GM21619 (cell line): ENCODE results near the gene SMAD7.
A peak's percentile ranks its signal among the peaks of the same experiment; 100 is the strongest.

Experiments
- ATAC-seq: cut with Tn5 transposase; IDR thresholded peaks from one replicate; pipeline ENCODE4 v1.9.1; 2021; ENCODE audit not compliant: unreplicated experiment

The SMAD7 gene

DNA sequence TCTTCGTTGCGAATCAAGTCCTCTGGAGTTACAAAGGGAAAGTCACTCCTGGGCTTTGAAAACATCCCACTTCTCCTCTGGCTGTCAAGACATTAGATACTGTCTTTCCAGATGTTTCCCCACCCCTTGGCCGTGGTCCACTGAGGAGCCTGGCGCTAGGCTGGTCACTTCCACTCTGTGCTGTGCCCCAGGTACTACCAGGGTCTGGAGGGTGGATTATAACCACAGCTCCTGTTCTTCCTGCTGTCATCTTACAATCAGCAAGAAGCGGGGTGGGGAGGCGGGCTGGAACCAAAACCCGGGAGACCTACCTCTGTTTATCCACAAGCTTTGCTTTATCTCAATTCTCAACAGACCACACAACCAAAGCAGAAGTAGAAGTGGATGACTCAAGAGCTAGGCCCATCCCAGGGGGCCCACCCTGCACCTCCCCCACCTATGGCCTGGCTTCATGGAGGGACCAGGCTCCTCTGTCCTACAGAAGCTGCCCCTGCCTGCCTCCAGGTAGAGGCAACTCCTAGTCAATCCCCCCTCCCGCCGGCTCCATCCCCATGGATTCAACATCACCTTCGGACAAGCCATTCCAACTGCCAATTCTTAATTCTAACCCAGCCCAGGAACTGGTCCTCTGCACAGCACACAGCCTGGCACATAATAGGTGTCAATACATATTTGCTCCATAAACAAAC, 17.8 kb downstream of the SMAD7 start:
- ATAC-seq: no peak

DNA sequence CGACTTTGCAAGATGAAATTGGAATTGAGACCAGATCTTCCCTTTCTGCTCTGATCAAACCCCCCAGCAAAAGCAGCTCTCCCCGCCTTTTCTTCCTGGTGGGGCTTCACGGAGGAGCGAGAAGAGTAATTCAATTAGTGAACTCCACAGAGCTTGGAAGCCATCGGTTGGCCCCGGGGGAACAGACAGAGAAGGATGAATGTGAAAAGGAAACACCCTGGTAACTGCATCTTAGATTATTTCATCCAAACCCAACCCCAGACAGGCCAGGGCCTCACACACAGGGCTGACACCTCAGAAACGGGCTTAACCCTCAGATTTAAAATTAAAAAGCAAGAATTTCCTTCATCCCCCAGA, 18.3 kb downstream of the SMAD7 start:
- ATAC-seq: no peak

DNA sequence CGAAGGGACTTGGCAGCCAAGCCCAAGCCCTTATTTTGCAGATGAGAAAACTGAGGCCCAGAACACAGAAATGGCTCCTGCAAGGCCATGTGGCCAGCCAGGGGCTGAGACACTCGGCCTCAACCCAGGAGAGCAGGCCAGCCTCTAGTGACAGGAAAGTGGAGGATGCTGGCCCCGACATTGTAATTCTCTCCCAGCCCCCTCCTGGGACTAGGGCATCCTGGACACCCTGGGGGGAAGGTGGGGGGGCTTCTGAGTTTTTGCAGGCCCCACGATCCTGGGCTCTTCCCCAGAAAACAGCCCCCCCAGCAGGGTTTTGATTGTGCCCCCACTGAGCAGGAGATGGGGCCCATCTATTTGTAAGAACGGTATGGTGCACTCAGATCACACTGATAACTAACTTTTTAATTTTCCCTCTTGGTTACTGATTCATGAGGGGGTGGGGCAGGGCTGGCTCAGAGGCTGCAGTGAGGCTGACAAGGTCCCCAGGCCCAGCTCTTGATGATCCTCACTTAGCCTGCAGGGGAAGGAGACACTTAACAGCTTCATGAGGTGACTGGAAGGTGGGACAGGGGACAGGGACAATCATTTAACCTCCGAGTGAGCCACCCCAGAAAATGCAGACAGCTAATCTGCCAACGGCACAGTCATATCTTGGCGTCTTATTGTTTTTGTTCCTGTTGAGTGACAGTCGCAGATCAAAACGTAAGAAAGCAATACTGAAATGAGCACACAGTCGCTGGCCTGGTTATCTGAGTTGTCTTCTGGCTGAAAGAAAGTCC, 18.9 kb downstream of the SMAD7 start:
- peak; percentile 32 for ATAC-seq

DNA sequence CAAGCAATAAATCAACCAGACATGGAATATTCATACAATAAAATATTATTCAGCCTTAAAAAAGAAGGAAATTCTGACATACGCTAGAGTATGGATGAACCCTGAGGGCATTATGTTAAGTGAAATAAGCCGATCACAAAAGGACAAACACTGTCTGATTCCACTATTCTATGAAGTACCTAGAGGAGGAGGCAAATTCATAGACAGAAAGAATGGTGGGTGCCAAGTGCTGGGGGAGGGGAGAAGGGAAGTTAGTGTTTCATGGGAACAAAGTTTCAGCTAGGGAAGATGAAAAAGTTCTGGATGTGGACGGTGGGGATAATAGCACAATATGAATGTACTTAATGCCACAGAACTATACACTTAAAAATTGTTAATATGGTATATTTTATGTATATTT, 19.8 kb downstream of the SMAD7 start:
- ATAC-seq: no peak

DNA sequence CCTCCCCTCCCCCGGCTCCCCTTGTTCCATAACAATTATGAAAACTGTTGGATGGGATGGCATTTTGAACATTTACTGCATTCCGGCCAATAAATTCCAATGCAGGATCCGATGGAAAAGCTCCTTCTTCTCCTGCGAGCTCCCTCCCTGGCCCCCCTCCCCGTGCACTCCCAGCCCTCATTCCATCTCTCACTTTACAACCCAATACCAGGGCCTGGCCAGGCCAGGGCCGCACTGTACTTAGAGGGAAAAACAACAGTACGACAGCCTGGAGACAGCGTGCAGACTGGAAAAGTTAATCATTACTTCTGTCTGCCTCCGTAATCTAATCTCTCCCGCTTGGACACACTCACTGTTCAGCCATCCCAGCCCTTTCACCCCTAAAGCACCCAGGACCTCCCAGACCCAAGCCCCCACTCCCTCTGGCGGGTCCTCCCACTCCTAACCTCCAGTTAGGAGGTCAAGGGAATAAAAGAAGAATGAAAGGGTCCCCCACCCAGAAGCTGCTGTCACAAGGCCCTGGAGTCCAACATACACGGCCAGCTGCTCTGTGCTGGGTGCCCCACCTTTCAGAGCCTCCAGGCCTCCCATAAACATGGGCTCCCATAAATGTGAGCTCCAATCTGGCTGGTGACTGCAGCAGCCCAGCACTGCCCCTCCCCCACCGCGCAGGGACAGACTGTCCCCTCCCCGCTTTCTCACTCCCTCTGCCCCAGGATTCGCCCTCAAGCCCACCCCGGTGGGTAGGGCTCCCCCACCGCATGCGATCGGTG, 20.6 kb downstream of the SMAD7 start:
- ATAC-seq: no peak

DNA sequence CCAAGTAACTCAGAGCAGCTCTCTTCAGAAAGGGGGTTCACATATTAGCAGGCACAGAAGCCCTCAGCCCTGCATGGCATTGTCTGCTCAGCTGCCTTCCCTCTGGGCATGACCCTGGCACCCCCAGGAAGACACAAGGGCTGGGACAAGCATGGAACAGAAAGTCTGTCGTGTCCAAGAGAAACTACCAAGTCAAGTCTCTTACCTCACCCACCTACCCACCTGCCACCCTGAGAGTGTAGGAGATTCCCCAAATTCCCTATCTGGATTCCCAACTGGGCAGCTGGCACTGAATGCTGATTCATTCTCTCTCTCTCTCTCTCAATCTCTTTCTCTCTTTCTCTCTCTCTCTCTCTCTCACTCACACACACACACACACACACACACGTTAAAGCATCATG, 21.6 kb downstream of the SMAD7 start:
- no peak for ATAC-seq

DNA sequence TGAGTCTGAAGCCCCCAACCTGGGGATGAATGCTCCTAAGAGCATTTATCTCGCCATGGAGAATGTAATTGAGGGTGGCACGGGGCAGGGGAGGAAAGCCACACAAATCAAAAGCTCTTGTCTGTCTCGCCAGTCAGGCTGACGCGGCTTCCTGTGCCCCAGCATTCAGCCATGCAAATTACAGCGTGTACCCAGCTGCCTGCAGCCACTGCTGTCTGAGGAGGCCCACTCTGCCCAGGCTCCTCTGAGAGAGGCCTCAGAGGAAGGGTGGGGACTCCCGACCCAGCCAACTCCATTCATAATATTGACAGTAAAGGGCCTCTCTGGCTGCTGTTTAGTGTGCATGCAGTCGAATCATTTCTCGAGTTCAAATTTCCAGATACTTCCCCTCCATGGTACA, 22.0 kb downstream of the SMAD7 start:
- peak; percentile 76 for ATAC-seq

DNA sequence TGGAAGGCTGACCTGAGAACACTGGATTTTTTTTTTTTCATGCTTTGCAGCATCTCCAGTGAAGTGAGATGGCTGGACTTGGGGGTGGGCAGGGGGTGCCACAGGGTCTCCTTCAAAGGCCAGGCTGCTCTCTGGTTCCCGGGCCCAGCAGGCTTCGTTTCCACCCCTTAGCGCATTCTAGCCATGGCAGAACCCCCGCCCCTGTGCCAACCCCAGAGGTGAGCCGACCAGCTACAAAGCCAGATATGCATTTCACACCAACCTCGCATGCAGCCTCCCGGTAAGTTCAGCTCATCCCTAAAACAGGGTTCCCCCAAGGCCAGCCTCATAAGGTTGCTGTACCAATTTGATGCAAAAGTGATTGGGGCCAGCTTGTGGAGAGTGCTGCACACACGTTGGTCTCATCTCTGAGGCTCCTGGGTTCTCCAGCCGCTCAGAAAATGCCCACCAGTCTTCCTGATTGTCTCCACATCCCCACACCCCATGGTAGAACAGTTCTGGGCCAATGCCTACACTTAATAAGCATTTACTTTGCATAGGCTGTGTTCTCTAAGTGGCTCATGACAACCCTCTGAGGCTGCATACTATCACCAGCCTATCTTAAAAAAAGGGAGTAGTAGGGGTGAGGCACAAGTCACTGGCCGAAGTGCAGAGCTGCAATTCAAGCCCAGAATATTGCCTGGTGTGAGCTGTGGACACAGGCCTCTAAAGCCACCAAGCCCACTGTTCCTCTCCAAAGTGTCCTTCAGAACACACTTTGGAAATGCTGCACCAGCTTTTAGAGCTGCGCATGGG, 23.3 kb downstream of the SMAD7 start:
- no peak for ATAC-seq

DNA sequence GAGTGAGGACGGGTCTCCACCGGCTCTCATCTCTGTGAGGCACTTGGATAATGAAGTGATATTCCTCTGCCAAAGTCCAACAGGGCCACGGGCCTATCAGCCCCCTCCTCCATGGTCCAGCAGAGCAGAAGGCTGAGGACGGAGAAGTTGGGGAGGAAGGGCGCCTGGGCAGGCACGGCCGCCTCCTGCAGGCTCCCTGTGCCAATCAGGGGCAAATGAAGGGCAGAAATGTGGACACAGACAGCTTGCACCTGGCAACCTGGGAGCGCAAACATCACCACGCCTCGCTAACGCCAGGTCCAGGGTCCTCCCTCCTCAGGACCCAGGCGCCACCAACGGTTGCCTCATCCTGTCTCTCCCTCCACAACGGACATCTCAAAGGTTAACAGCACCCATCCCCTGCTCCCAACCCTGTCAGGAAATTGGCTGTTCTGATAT, 24.3 kb downstream of the SMAD7 start:
- no peak for ATAC-seq

DNA sequence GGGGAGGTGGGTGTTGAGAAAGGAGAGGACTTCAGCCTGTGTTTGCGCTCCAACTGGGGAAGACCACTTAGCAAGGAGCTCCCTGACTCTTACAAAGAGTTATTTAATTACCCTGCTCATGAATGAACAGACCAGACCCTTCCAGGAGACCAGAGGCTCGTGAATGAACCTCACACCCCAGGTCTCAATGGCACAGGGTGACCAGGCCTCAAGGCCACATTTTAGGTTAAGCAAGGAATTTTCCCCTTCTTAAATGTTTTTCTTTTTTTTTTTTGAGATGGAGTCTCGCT, 25.3 kb downstream of the SMAD7 start:
- no peak for ATAC-seq

DNA sequence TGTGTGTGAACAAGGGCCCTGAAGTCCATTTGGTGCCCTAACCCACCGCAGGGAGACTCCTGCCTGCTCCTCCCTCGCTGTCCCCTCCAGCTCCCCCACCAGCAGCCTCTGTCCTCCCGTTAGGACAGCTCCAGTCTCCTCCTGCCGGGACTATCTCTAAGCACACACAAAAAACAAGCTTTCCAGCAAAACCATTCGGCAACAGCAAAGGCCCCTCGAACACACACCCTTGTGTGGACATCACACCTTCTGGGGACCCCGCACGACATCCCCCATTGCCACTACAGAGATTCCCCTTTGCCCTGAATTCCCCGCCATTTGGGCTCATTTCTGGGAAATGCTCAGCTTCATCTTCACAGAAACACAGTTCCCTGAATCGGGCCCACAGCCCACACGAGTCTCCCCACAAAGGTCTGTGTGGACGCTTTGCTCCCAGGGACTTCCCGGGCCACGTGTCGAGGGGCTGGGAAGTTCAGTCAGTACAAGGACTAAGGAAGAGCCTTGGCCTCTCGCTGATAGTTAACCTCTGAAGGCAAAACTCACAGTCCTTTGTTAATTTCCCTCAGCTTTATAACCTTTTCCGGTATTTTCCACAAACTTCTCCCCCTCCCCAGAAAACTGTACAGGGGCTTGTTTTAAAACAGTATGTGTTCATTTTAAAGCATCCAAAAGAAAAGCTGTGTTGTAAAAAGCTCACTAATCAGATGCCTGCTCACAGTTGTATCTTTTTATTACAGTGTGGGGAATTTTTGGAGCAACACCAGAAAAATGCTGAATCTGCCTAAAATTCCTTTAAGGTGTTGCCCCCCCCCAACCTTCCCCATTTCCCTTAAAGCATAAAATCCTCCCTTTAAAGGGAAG, 25.9 kb downstream of the SMAD7 start:
- ATAC-seq: no peak

DNA sequence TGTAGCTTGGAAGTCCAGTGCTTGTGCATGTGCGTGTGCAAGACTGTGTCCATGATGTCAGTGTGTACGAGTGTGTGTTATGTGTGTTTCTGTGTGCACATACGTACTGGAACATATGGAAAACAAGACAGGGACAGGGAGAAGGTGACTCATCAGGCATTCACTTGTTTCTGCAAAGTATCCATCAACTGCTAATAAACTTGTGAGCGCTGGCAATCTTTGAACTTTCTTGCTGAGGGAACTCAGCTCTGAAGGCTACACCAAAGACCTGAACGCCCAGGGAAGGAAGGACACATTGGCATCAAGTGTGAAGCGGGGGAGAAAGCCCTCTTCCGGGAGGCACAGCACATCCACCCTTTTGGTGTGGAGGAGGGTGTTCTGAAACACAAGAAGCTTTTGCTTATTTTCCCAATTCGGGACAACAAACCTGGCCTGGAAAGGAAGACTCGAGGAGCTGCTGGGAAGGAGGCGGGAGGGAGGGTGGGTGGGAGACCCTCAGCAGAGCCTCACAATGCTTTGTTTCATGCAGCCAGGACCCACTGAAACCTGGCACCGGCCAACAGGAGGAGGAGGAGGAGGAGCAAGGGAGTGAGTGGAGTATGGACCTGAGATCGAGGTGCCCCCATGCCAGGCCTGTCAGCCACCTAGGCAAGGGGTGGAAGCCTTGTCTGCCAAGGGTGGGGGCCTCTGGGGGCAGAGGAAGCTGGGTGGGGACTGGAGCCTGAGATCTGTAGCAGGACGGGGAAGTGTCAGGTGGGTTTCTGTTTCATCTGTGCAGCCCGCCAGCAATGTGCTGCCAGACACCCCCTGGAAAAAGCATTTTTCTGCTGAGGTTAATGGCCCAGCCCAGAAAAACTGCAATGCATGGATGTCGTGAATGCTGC, 26.8 kb downstream of the SMAD7 start:
- ATAC-seq: no peak

DNA sequence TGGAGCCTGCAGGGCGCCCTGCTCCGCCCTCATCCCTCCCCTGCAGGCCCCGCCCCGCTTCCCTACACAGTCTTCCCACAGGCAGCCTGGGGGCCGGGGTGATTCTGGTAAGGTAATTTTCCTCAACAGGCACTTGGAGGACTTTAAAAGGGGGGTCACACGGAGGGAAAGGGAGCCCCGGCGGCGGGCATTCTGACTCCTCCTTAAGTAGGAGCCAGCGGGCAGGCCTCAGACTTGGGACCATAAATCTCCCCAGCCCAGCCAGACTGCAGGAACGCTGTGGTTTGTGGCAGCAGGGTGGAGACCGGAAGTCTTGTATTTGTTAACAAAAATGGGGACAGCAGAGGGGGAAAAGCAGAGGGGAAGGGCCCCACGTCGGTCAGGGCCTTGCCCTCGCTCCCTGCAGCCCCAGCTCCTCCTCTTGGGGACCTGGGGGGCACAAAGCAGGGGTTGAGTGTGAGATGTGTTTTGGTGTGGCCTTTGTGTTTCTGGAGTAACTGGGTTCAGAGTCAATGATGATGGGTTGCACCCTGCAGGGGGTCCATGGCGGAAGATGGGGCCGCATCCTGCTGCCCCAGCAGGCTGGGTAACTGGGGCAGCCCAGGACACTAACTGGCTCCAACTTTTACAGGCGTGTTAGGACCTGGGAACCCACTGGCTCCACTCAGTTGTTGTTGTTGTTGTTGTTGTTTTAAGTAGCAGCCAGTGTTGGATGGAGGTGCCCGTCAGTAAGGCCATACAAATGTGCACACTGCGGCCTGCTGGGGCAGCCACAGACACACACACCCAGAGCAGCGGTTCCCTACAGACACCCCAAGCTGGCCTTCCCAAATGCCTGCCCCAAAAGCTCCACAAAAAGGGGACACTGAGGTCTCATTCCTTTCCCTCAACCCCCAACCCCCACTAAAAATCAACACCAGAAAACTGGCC, 27.7 kb downstream of the SMAD7 start:
- ATAC-seq: no peak

DNA sequence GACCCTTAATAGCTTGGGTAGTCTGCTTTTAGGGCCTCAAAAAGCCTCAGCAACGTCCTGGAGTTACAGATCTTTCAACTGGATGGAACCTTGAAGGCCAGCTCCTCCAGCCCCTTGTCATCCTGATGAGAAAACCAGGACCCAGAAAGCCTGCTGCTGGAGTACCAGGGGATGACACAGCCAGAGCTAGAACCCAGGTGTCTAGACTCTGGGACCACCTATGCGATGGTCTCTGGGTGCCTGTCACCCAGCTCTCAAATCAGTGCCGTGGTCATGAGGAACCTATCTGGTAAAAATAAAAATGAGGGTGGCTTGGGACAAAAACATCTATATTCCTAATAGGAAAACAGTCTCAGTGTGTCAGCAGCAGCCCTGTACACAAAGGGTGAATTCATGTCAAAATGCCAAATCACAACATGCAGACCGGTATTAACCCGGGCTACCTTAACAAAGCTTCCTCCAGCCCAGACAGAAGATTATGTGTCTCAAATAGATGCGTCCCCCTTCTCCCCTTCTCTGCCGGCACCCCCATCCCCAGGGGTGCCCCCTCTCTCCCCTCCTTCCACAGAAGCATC, 28.5 kb downstream of the SMAD7 start:
- no peak for ATAC-seq

DNA sequence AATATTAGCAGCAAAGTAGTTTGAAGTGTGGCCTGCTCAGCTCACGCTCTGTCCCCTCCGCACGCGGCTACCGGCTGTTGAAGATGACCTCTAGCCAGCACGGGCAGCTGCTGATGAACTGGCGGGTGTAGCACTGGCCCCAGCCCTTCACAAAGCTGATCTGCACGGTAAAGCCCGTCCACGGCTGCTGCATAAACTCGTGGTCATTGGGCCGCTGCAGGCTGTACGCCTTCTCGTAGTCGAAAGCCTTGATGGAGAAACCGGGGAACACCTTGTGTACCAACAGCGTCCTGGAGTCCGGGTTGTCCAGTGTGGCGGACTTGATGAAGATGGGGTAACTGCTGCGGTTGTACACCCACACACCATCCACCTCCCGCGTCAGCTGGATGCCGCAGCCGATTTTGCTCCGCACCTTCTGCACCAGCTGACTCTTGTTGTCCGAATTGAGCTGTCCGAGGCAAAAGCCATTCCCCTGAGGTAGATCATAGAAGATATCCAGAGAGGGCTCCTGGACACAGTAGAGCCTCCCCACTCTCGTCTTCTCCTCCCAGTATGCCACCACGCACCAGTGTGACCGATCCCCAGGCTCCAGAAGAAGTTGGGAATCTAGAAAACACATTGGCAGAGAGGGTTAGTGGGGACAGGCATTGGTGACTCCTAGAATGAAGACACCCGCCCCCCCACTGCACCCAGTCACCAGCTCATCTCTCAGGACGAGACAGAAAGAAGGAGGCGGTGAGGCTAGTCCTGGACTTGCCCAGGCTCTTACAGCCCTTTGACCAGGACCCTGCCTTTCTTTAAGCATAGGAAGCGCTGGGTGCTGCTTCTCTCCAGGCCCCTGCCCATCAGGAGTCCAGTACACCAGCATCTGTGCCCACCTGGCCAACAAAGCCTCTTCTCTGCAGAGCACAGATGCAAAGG, 29.2 kb downstream of the SMAD7 start:
- ATAC-seq: no peak

DNA sequence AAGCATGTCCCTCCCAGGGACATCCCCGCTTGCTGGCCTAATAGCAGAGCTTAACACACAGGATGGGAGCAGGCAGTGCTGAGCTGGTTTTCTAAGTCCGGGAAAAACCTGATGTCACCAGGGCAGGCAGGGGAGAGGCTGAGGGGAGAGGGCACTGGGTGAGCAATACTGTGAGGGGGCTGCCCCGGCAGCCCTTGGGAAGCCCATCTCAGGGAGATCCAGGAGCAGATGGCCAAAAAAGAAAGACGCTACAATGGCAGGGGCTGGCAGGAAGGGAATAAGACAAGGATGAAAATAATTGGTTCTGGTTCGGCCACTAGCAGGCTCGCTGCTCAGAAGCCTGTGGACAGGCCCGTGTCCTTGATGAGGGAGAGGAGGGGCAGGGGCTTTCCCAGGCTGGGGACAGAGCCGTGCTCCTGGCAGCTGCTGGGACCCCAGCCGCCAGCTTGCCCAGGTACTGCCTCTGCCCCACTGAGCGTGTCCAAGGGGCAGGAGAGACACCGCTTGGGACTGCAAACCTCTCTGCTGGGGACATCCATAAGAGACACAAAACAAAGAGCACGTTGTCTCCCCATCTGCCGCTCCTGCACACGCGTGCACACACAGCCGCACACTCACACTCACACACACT, 30.2 kb downstream of the SMAD7 start:
- no peak for ATAC-seq

DNA sequence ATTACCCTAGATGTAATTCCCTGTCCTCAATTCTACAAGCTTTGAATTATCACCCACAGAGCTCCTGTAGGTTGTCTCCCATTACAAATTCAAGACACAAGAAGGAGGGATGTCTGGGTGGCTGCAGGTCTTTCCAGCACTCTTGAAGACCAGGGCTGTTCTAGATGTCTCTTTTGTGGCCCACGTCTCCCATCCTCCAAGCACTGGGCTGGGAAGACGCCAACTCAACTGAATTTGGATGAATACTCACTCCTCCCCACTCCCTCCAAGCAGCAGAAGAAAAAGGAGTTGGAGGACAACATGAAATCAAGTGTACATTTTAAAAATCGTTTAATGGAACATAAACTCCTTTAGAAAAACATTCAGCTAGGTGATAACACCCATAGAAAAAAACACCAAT, 31.2 kb downstream of the SMAD7 start:
- ATAC-seq: no peak
